CD14-positive monocyte (primary cell): ENCODE measurements around the gene DNAJC16. TPM values are rescaled to one million over a fixed set of nuclear protein-coding genes. Genes with fewer than 3 reads are reported as not detected.
"Not testable (repeated sequence)": the region's sequence is repeated elsewhere in the genome, so short reads cannot be mapped to it uniquely, and the experiment has no call there.

Experiments
- DNase-seq, 3 donors: peaks; one replicate each; pipeline ENCODE4 v3.0.0-alpha.2; 2011 to 2022
- H2AFZ ChIP-seq: 2 replicates; pipeline ENCODE4 v1.6.0; 2012; ENCODE audit warnings: mild to moderate bottlenecking, low read depth, low read length, inconsistent platforms; ENCODE audit not compliant: insufficient read depth, poor library complexity, severe bottlenecking
- H3K27ac ChIP-seq, 2 donors: 1 replicate in 1 of 2; 2 replicates in 1 of 2; pipeline ENCODE4 v1.5.1; 2012 to 2013; ENCODE audit warnings: low read length in 2 of 2, control low read depth in 1 of 2, inconsistent platforms in 1 of 2, low read depth in 1 of 2, mild to moderate bottlenecking in 1 of 2
- H3K27me3 ChIP-seq, 2 donors: one replicate each; pipeline versions ENCODE4 v1.6.0 to v1.6.1; 2011 to 2013; ENCODE audit warnings: low read length in 2 of 2; ENCODE audit not compliant: control insufficient read depth in 2 of 2, insufficient read depth in 2 of 2
- H3K36me3 ChIP-seq, 2 donors: replicated peaks in 1 of 2; 1 replicate in 1 of 2; 2 replicates in 1 of 2; pipeline versions ENCODE4 v1.5.1 to v1.6.1; 2012 to 2013; ENCODE audit warnings: low read length in 2 of 2, control low read depth in 1 of 2, inconsistent platforms in 1 of 2, mild to moderate bottlenecking in 1 of 2; ENCODE audit not compliant: insufficient read depth in 2 of 2, control insufficient read depth in 1 of 2
- H3K4me1 ChIP-seq, 2 donors: 1 replicate in 1 of 2; 2 replicates in 1 of 2; pipeline versions ENCODE4 v1.5.1 to v1.6.1; 2012 to 2013; ENCODE audit warnings: low read length in 2 of 2, control low read depth in 1 of 2, inconsistent platforms in 1 of 2, mild to moderate bottlenecking in 1 of 2, moderate library complexity in 1 of 2; ENCODE audit not compliant: insufficient read depth in 2 of 2, control insufficient read depth in 1 of 2
- H3K4me2 ChIP-seq: replicated peaks from 2 replicates; pipeline ENCODE3; 2012; ENCODE audit warnings: low read length, moderate library complexity, mild to moderate bottlenecking; ENCODE audit not compliant: poor library complexity, severe bottlenecking; ENCODE audit errors: extremely low read depth
- H3K4me3 ChIP-seq, 3 experiments: fragments of 200-600 bp in 1 of 3; sonication (generic) in 1 of 3; replicated peaks in 1 of 3; 1 replicate in 2 of 3; 2 replicates in 1 of 3; pipeline ENCODE4 v1.5.1; 2011 to 2013; ENCODE audit warnings: low read length in 3 of 3, mild to moderate bottlenecking in 3 of 3, control low read depth in 2 of 3, low read depth in 2 of 3, inconsistent platforms in 1 of 3, moderate library complexity in 1 of 3
- H3K79me2 ChIP-seq: 2 replicates; pipeline ENCODE4 v1.6.0; 2012; ENCODE audit warnings: mild to moderate bottlenecking, control low read depth, inconsistent platforms, low read length, moderate library complexity; ENCODE audit not compliant: insufficient read depth
- H3K9ac ChIP-seq: 2 replicates; pipeline ENCODE4 v1.6.0; 2017; ENCODE audit warnings: low read length, mild to moderate bottlenecking; ENCODE audit not compliant: insufficient read depth, poor library complexity, severe bottlenecking
- H3K9me3 ChIP-seq, 2 donors: replicated peaks in 1 of 2; 1 replicate in 1 of 2; 2 replicates in 1 of 2; pipeline versions ENCODE4 v1.5.1 to v1.6.1; 2012 to 2013; ENCODE audit warnings: low read length in 2 of 2, control low read depth in 1 of 2; ENCODE audit not compliant: control insufficient read depth in 1 of 2, insufficient read depth in 1 of 2
- H4K20me1 ChIP-seq: 2 replicates; pipeline ENCODE4 v1.6.0; 2012; ENCODE audit warnings: mild to moderate bottlenecking, low read length, control low read depth, moderate library complexity; ENCODE audit not compliant: insufficient read depth
- H3K27ac Mint-ChIP-seq, 7 donors: one replicate each; pipeline ENCODE4 v1.8.0; 2020; ENCODE audit warnings: mild to moderate bottlenecking in 7 of 7, mixed read lengths in 7 of 7, moderate library complexity in 6 of 7, inconsistent platforms in 2 of 7
- H3K27me3 Mint-ChIP-seq, 3 donors: one replicate each; pipeline ENCODE4 v1.8.0; 2021 to 2022; ENCODE audit warnings: low read depth in 3 of 3, mild to moderate bottlenecking in 3 of 3, mixed read lengths in 3 of 3, moderate library complexity in 3 of 3, inconsistent platforms in 1 of 3
- H3K36me3 Mint-ChIP-seq, 2 donors: one replicate each; pipeline ENCODE4 v1.8.0; 2020; ENCODE audit warnings: mixed read lengths in 2 of 2, inconsistent platforms in 1 of 2, mild to moderate bottlenecking in 1 of 2
- H3K4me1 Mint-ChIP-seq: one replicate; pipeline ENCODE4 v1.8.0; 2020; ENCODE audit warnings: mild to moderate bottlenecking, mixed read lengths
- H3K4me3 Mint-ChIP-seq, 2 donors: one replicate each; pipeline ENCODE4 v1.8.0; 2020; ENCODE audit warnings: mild to moderate bottlenecking in 2 of 2, mixed read lengths in 2 of 2, moderate library complexity in 1 of 2
- H3K9me3 Mint-ChIP-seq, 7 donors: one replicate each; pipeline ENCODE4 v1.8.0; 2020 to 2022; ENCODE audit warnings: mixed read lengths in 7 of 7, mild to moderate bottlenecking in 6 of 7, moderate library complexity in 6 of 7, inconsistent platforms in 2 of 7
- WGBS: methylation state at CpG from one replicate; pipeline ENCODE4 v1.1.5; 2013; ENCODE audit warnings: missing lambda C conversion rate; ENCODE audit not compliant: insufficient coverage; 5-methylcytosine and 5-hydroxymethylcytosine counted together
- intact Hi-C, 2 donors: fragments of 100-400 bp; cut with micrococcal nuclease; formaldehyde crosslinking; loops; one replicate each; pipeline versions ENCODE4 v1.15.0 to v1.15.1; 2023
- polyA plus RNA-seq, 3 donors: library from polyadenylated mRNA; depleted of rRNA in 1 of 3; unstranded in 2 of 3; stranded (reverse) in 1 of 3; fragments of 300-500 nt in 2 of 3; fragments of >200 nt in 1 of 3; fragmentation: Illumina TruSeq in 2 of 3; gene quantifications; 1 replicate in 2 of 3; 2 replicates in 1 of 3; pipeline ENCODE4 v1.2.3, GENCODE V29; 2012 to 2021
- TF ChIP-seq, protein P1 (sequence below): fragments of 200-600 bp; IDR thresholded peaks from one replicate; pipeline ENCODE4 v1.8.0; 2022; ENCODE audit warnings: antibody characterized with exemption, mild to moderate bottlenecking

Gene DNAJC16
- polyA plus RNA-seq, 3 donors: 5.4 to 7.8 (median 6.3) TPM

GRCh38 chr1:15515022-15515663 lies 11.5 kb upstream of the DNAJC16 start:
- TF ChIP-seq, protein P1, sequence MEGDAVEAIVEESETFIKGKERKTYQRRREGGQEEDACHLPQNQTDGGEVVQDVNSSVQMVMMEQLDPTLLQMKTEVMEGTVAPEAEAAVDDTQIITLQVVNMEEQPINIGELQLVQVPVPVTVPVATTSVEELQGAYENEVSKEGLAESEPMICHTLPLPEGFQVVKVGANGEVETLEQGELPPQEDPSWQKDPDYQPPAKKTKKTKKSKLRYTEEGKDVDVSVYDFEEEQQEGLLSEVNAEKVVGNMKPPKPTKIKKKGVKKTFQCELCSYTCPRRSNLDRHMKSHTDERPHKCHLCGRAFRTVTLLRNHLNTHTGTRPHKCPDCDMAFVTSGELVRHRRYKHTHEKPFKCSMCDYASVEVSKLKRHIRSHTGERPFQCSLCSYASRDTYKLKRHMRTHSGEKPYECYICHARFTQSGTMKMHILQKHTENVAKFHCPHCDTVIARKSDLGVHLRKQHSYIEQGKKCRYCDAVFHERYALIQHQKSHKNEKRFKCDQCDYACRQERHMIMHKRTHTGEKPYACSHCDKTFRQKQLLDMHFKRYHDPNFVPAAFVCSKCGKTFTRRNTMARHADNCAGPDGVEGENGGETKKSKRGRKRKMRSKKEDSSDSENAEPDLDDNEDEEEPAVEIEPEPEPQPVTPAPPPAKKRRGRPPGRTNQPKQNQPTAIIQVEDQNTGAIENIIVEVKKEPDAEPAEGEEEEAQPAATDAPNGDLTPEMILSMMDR: no peak
- H3K79me2 ChIP-seq: no peaks in the 10 kb centered on the region
- no peak overlapping the region for H2AFZ ChIP-seq
- peaks cover 24% of the 10 kb centered on the region for H4K20me1 ChIP-seq
- H3K4me2 ChIP-seq: no peak overlapping the region
- peak; percentile 46 to 79 (median 72) for DNase-seq
- no peak overlapping the region for H3K4me3 ChIP-seq
- Mint-ChIP-seq H3K4me3 (no peak overlapping the region), H3K27ac (peak overlapping the region; percentile 78 to 91 (median 83)), H3K27me3 (peaks cover 0 to 4% (median 2%) of the 10 kb centered on the region in 3 donors), H3K9me3 (no peaks in the 10 kb centered on the region), H3K4me1 (peaks cover 10% of the 10 kb centered on the region), H3K36me3 (peaks cover 53 to 72% of the 10 kb centered on the region in 2 donors)
- WGBS: 0% methylated on average over 1 of the region's 2 CpGs
- no peak overlapping the region for H3K9ac ChIP-seq
- no peaks in the 10 kb centered on the region for H3K9me3 ChIP-seq
- H3K36me3 ChIP-seq: peaks cover 16 to 49% of the 10 kb centered on the region in 2 donors
- intact Hi-C loops: no loop called here
- H3K27ac ChIP-seq: peak overlapping the region in 1 of 2 donors; percentile 71
- H3K4me1 ChIP-seq: peaks cover 8 to 10% of the 10 kb centered on the region in 2 donors
- H3K27me3 ChIP-seq: no peaks in the 10 kb centered on the region

- no peak for DNase-seq
- H3K27ac Mint-ChIP-seq: peak overlapping the region in 2 of 7 donors; percentile 2 to 69
- H3K27me3 Mint-ChIP-seq: peaks cover 0 to 2% (median 0%) of the 10 kb centered on the region in 3 donors
- Histone ChIP-seq H3K27me3 (no peaks in the 10 kb centered on the region), H3K9me3 (no peaks in the 10 kb centered on the region), H3K4me1 (peaks cover 20 to 21% of the 10 kb centered on the region in 2 donors), H3K4me2 (no peak overlapping the region), H2AFZ (no peak overlapping the region), H3K4me3 (no peak overlapping the region), H4K20me1 (peaks cover 14% of the 10 kb centered on the region), H3K9ac (no peak overlapping the region), H3K36me3 (peaks cover 5 to 21% of the 10 kb centered on the region in 2 donors), H3K27ac (no peak overlapping the region), H3K79me2 (peaks cover 14% of the 10 kb centered on the region)
- intact Hi-C loops: loop anchor here in 1 of 2 donors (5.0 kb wide), 2 partner anchors 107 to 848 kb away; partner anchors contain the start of gene SZRD1
- H3K4me3 Mint-ChIP-seq: no peak overlapping the region
- H3K36me3 Mint-ChIP-seq: peaks cover 21 to 37% of the 10 kb centered on the region in 2 donors
- TF ChIP-seq, protein P1: no peak
- peaks cover 26% of the 10 kb centered on the region for H3K4me1 Mint-ChIP-seq
- no peaks in the 10 kb centered on the region for H3K9me3 Mint-ChIP-seq
- whole genome bisulfite sequencing: 100% methylated on average over 2 of the region's 3 CpGs
Observed at GRCh38 chr1:15519625-15520024, 7.0 kb upstream of the DNAJC16 start.

DNA sequence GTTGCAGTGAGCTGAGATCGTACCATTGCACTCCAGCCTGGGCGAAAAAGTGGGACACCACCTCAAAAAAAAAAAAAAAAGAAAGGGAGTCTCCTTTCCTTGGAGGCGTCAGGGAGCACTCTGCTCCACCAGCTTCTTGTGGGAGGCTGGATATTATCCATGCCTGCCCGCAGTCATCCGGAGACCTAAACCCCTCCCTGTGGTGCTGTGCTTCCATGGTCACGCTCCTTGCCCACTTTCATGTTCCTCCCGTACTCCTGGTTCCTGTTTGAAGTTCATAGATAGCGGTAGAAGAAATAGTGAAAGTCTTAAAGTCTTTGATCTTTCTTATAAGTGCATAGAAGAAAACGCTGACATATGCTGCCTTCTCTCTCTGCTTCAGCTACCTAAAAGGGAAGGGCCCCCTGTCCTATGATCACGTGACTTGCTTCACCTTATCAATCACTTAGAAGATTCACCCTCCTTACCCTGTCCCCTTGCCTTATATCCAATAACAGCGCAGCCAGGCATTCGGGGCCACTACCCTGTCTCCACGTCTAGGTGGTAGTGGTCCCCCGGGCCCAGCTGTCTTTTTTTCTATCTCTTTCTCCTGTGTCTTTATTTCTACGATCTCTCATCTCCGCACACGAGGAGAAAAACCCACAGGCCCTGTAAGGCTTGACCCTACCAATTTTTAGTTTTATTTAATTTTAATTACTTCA lies 5.3 kb upstream of the DNAJC16 start:
- H3K4me3 Mint-ChIP-seq, H3K9ac ChIP-seq, H4K20me1 ChIP-seq, H3K4me3 ChIP-seq, H3K9me3 Mint-ChIP-seq, H2AFZ ChIP-seq, H3K4me2 ChIP-seq, H3K9me3 ChIP-seq, DNase-seq, H3K27me3 ChIP-seq, H3K27me3 Mint-ChIP-seq, H3K27ac ChIP-seq: not testable (repeated sequence)
- 86% methylated on average over 6 of the region's 17 CpGs for WGBS
- Histone ChIP-seq H3K79me2 (peaks cover 14% of the 10 kb centered on the region), H3K4me1 (peaks cover 24 to 26% of the 10 kb centered on the region in 2 donors), H3K36me3 (peaks cover 5 to 21% of the 10 kb centered on the region in 2 donors)
- intact Hi-C loops: loop anchor here in 1 of 2 donors (5.0 kb wide), 2 partner anchors 109 to 846 kb away; partner anchors contain the start of gene SZRD1
- peaks cover 31% of the 10 kb centered on the region for H3K4me1 Mint-ChIP-seq
- H3K36me3 Mint-ChIP-seq: peaks cover 21 to 25% of the 10 kb centered on the region in 2 donors
- H3K27ac Mint-ChIP-seq: peak overlapping the region in 3 of 7 donors; percentile 10 to 48 (median 23)
